Nephron progenitor cell (in vitro differentiated cells): ENCODE measurements around the gene MACROD2.
"Not testable (repeated sequence)": the region's sequence is repeated elsewhere in the genome, so short reads cannot be mapped to it uniquely, and the experiment has no call there.

Experiments used
- DNase-seq: peaks from one replicate; pipeline ENCODE4 v3.0.0; 2021
- H3K27ac Mint-ChIP-seq: 2 replicates; pipeline ENCODE4 v1.8.0; 2021; ENCODE audit warnings: mild to moderate bottlenecking, moderate library complexity, mixed read lengths
- H3K27me3 Mint-ChIP-seq: 2 replicates; pipeline ENCODE4 v1.8.0; 2021; ENCODE audit warnings: mild to moderate bottlenecking, low read depth, mixed read lengths; ENCODE audit not compliant: poor library complexity
- H3K36me3 Mint-ChIP-seq: 2 replicates; pipeline ENCODE4 v1.8.0; 2021; ENCODE audit warnings: low read depth, mixed read lengths
- H3K4me1 Mint-ChIP-seq: 2 replicates; pipeline ENCODE4 v1.8.0; 2021; ENCODE audit warnings: mixed read lengths
- H3K4me3 Mint-ChIP-seq: 2 replicates; pipeline ENCODE4 v1.8.0; 2021; ENCODE audit warnings: mild to moderate bottlenecking, moderate library complexity, mixed read lengths
- H3K9me3 Mint-ChIP-seq: 2 replicates; pipeline ENCODE4 v1.8.0; 2021; ENCODE audit warnings: mild to moderate bottlenecking, moderate library complexity, mixed read lengths
- CTCF ChIP-seq: fragments of 200-600 bp; sonication (generic); IDR thresholded peaks from 2 replicates; pipeline ENCODE4 v1.5.0; 2021; ENCODE audit warnings: antibody characterized with exemption

MACROD2 gene

GRCh38 chr20:15805154-15805553 is 1809.8 kb downstream of the MACROD2 start:
- Mint-ChIP-seq H3K4me1 (no peaks in the 10 kb centered on the region), H3K36me3 (no peaks in the 10 kb centered on the region), H3K27me3 (peaks cover 2% of the 10 kb centered on the region), H3K4me3 (no peak overlapping the region), H3K9me3 (peaks cover 17% of the 10 kb centered on the region), H3K27ac (no peak overlapping the region)
- TF ChIP-seq CTCF: no peak
- no peak for DNase-seq

- Mint-ChIP-seq H3K27me3 (peaks cover 2% of the 10 kb centered on the region), H3K4me1 (no peaks in the 10 kb centered on the region), H3K4me3 (no peak overlapping the region), H3K27ac (no peak overlapping the region), H3K36me3 (no peaks in the 10 kb centered on the region), H3K9me3 (peaks cover 17% of the 10 kb centered on the region)
- no peak for TF ChIP-seq CTCF
- no peak for DNase-seq
These were observed 1810.8 kb downstream of the MACROD2 start for GRCh38 chr20:15806105-15806504.

- peaks cover 17% of the 10 kb centered on the region for H3K9me3 Mint-ChIP-seq
- H3K27ac Mint-ChIP-seq: no peak overlapping the region
- no peaks in the 10 kb centered on the region for H3K36me3 Mint-ChIP-seq
- H3K27me3 Mint-ChIP-seq: peaks cover 2% of the 10 kb centered on the region
- TF ChIP-seq CTCF: no peak
- DNase-seq: no peak
- H3K4me3 Mint-ChIP-seq: no peak overlapping the region
- no peaks in the 10 kb centered on the region for H3K4me1 Mint-ChIP-seq
These were observed 1812.0 kb downstream of the MACROD2 start for GRCh38 chr20:15807271-15807670.

GRCh38 chr20:15807771-15808170 is 1812.5 kb downstream of the MACROD2 start:
- not testable (repeated sequence) for DNase-seq, H3K4me1 Mint-ChIP-seq, H3K27me3 Mint-ChIP-seq, H3K4me3 Mint-ChIP-seq, H3K27ac Mint-ChIP-seq, H3K36me3 Mint-ChIP-seq
- H3K9me3 Mint-ChIP-seq: peaks cover 17% of the 10 kb centered on the region

- no peaks in the 10 kb centered on the region for H3K36me3 Mint-ChIP-seq
- no peak for DNase-seq
- H3K27me3 Mint-ChIP-seq: peaks cover 2% of the 10 kb centered on the region
- no peak for TF ChIP-seq CTCF
- H3K9me3 Mint-ChIP-seq: peaks cover 13% of the 10 kb centered on the region
- H3K4me1 Mint-ChIP-seq: no peaks in the 10 kb centered on the region
- no peak overlapping the region for H3K27ac Mint-ChIP-seq
- H3K4me3 Mint-ChIP-seq: no peak overlapping the region
These were observed 1816.6 kb downstream of the MACROD2 start for GRCh38 chr20:15811951-15812350.

GRCh38 chr20:15812696-15813095 is 1817.4 kb downstream of the MACROD2 start:
- Mint-ChIP-seq H3K27ac (no peak overlapping the region), H3K36me3 (no peaks in the 10 kb centered on the region)

More at GRCh38 chr20:15812696-15813095, 1817.4 kb downstream of the MACROD2 start:
- no peak for TF ChIP-seq CTCF
- no peak for DNase-seq
- H3K9me3 Mint-ChIP-seq: peaks cover 6% of the 10 kb centered on the region
- peaks cover 3% of the 10 kb centered on the region for H3K27me3 Mint-ChIP-seq
- H3K4me3 Mint-ChIP-seq: no peak overlapping the region
- H3K4me1 Mint-ChIP-seq: no peaks in the 10 kb centered on the region
